ENCODE measurements around the gene DCLK1.

The DCLK1 gene

GRCh38 chr13:35859981-35860380, 271.2 kb downstream of the DCLK1 start:
- TF ChIP-seq, protein P1, sequence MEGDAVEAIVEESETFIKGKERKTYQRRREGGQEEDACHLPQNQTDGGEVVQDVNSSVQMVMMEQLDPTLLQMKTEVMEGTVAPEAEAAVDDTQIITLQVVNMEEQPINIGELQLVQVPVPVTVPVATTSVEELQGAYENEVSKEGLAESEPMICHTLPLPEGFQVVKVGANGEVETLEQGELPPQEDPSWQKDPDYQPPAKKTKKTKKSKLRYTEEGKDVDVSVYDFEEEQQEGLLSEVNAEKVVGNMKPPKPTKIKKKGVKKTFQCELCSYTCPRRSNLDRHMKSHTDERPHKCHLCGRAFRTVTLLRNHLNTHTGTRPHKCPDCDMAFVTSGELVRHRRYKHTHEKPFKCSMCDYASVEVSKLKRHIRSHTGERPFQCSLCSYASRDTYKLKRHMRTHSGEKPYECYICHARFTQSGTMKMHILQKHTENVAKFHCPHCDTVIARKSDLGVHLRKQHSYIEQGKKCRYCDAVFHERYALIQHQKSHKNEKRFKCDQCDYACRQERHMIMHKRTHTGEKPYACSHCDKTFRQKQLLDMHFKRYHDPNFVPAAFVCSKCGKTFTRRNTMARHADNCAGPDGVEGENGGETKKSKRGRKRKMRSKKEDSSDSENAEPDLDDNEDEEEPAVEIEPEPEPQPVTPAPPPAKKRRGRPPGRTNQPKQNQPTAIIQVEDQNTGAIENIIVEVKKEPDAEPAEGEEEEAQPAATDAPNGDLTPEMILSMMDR (IDR thresholded peaks at IDR 0.05; ENCODE audit: low read depth, low read length), result no peak

GRCh38 chr13:35858665-35859064, 272.5 kb downstream of the DCLK1 start:
- H3K4me3 ChIP-seq (replicated peaks in 1 of 2; ENCODE audit: low read depth in 2 of 2, low read length in 2 of 2), result no peak overlapping the region
- TF ChIP-seq, protein P1 (IDR thresholded peaks at IDR 0.05; ENCODE audit: low read depth, low read length), result no peak
- DNase-seq (ENCODE audit: low read depth in 2 of 2), result peak in 1 of 2 donors; percentile 28

More at GRCh38 chr13:35859981-35860380, 271.2 kb downstream of the DCLK1 start:
- no peak for DNase-seq (ENCODE audit: low read depth in 2 of 2)
- H3K4me3 ChIP-seq (replicated peaks in 1 of 2; ENCODE audit: low read depth in 2 of 2, low read length in 2 of 2), result no peak overlapping the region

DNA sequence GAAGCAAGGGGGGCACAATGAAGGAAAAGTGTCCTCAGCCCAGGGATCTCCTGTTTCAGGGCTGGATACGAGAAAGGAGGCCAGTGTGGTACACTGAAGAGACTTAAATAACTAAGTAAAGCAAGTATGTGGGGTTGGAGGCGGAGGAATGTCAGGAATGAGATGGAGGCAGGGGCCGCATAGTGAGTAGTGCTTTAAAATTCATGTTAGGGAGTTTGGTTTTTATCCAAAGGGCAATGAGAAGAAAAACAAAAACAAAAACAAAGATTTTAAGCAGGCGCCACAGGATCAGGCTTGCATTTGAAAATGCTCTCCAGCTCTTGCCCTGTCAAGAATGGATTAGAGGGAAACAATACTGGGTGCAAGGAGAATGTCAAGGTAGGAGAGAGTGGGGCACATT, 273.4 kb downstream of the DCLK1 start:
- H3K4me3 ChIP-seq (replicated peaks in 1 of 2; ENCODE audit: low read depth in 2 of 2, low read length in 2 of 2), result no peak overlapping the region
- TF ChIP-seq, protein P1 (IDR thresholded peaks at IDR 0.05; ENCODE audit: low read depth, low read length), result no peak
- peak; percentile 34 to 52 for DNase-seq (ENCODE audit: low read depth in 2 of 2)

- TF ChIP-seq, protein P1 (IDR thresholded peaks at IDR 0.05; ENCODE audit: low read depth, low read length), result no peak
- DNase-seq (ENCODE audit: low read depth in 2 of 2), result peak in 1 of 2 donors; percentile 41
- H3K4me3 ChIP-seq (replicated peaks in 1 of 2; ENCODE audit: low read depth in 2 of 2, low read length in 2 of 2), result no peak overlapping the region
Measured at GRCh38 chr13:35856721-35857364, 274.3 kb downstream of the DCLK1 start.

- no peak for DNase-seq (ENCODE audit: low read depth in 2 of 2)
- TF ChIP-seq, protein P1 (IDR thresholded peaks at IDR 0.05; ENCODE audit: low read depth, low read length), result no peak
Measured at GRCh38 chr13:35856084-35856483, 275.1 kb downstream of the DCLK1 start.

DNA sequence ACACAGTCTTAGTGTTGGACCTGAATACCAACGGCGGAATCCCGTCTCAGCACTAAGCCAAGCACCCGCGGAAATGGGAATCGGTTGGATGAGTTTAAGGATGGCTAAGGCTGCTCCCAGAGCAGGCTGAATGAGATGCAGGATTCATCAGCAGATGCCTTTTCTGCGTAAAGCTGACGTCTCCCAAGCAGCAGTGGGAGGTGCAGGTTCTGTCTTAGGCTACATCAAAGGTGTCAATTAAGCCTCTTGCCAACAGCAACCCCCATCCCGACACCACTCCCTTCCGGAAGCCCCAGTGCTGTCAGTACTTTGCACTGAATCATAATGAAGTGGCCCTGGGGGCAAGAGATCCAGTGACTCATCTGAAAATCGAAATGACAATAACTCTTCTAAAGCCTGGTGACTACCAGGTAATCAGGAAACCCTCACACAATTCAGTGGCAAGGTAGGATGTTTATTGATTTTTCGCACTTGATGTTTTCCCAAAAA, 275.6 kb downstream of the DCLK1 start:
- TF ChIP-seq, protein P1 (IDR thresholded peaks at IDR 0.05; ENCODE audit: low read depth, low read length), result no peak
- DNase-seq (ENCODE audit: low read depth in 2 of 2), result peak in 1 of 2 donors; percentile 26
- H3K4me3 ChIP-seq (replicated peaks in 1 of 2; ENCODE audit: low read depth in 2 of 2, low read length in 2 of 2), result no peak overlapping the region

More at GRCh38 chr13:35856084-35856483, 275.1 kb downstream of the DCLK1 start:
- H3K4me3 ChIP-seq (replicated peaks in 1 of 2; ENCODE audit: low read depth in 2 of 2, low read length in 2 of 2), result no peak overlapping the region
